ENCODE results near the gene MAN1B1.

- no peak for TF ChIP-seq POLR2A (IDR thresholded peaks at IDR 0.05)
- TF ChIP-seq CTCF (IDR thresholded peaks at IDR 0.05): no peak
These were observed 51.4 kb downstream of the MAN1B1 start for GRCh38 chr9:137138058-137138721.

Data from sigmoid colon (tissue), 3 donors.